DMS153 treated with DMSO at 0.1 percent for 48 hours (cell line): ENCODE measurements around the gene BBS2.
"Not testable (repeated sequence)": the region's sequence is repeated elsewhere in the genome, so short reads cannot be mapped to it uniquely, and the experiment has no call there.

Source experiments
- DNase-seq: peaks from one replicate; lab custom pipeline; 2025; ENCODE audit not compliant: unreplicated experiment; lab: John Stamatoyannopoulos, UW

The BBS2 gene

DNA sequence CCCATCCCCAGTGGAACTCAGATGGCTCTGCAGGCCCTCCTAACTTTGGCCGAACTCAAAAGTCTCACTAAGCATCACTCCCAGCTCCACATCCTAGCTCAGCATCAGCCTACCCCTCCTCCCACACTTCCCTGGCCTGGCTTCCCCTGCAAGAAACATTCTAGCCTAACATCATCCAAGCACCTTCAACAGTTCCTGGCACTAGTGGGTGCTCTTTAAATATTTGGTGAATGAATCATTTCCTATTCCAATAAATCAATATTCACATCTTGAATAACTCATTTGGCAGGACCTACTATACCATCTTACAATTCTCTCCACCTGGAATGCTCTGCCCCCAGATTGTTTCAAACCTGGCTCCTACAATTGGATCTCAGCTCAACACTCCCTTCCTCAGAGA lies 11.0 kb upstream of the BBS2 start:
- no peak for DNase-seq

DNA sequence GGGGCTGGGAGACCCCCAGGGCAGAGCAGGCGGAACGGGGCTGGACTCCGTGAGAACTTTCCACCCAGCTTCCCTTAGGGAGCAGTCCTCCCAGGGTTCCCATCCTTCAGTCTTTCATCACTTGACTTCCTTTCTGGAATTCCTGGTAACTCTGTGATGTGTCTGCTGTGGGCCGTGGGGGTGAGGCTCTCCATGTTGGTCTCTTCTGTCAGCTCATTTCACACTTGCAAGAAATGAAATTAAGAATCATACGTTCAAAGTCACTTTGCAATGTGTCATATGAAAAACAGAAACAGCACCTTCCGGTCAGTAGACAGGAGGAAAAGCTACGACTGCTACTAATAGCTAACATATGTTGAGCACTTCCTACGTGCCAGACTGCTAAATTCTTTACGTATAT lies 5.4 kb upstream of the BBS2 start:
- no peak for DNase-seq

DNA sequence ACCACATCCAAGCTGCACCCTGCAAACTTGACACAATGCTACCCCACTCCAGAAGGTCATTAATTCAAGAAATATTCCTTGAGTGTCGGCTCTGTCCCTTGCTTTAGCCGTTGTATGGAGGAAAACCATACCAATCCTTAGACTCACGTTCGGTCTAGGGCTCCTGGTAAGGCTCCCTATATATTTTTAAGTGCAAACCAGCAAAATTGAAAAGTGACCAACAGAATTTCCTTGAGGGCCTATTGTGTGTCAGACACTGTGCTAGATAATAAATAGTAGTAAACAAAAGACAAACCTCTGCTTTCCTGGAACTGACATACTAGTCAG lies 390 bp upstream of the BBS2 start:
- no peak for DNase-seq

DNA sequence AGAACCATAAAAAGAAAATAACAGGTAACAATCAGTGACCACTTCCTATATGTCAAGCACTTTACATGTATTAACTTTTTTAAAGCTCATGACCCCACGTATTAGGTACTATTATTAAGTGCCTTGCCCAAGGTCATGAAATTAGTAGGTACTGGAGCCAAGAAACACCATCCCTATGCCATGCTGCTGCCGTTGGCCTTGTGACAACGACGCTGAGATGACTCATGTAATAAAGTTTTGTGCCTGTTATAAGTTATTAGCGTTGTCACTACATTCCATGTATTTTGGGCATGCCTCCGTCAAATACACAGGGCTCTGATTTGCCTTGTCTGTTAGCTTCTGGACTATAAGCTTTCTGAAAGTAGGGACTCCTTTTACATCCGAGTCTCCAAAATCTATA lies 1.4 kb downstream of the BBS2 start:
- DNase-seq = no peak

DNA sequence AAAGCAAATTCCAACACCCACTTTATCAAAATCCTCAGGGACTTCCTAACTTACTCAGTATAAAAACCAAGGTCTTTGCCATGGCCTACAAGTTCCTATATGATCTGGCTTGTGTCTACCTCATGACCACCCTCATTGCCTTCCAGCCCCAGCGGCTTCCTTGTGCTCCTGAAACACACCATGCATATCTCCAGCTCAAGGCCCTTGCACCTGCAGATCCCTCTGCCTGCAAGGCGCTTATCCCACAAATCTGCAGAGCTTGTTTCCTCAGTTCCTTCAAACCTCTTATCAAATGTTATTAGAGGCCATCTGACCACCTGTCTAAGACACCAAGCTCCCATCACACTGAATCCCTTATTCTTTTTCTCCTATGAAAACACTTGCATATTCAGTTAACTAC lies 2.6 kb downstream of the BBS2 start:
- DNase-seq = no peak

DNA sequence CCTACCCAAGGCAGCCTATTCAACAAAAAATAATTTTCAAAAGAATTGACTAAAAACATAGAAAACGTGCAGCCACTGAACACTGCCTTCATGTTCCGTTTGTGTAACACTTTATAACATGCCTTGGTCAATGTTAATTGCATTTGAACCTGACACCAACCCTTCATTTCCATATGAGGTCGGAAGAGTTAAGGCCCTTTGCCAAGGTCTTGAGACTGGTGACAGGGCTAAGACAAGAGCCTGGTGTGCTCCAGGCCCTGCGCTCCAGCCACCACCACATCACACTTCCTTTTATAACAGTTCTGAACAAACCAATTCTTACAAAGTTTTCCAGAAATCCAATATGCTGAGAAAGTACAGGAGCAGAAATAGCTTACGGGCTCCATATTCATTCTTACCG lies 4.2 kb downstream of the BBS2 start:
- DNase-seq = no peak

DNA sequence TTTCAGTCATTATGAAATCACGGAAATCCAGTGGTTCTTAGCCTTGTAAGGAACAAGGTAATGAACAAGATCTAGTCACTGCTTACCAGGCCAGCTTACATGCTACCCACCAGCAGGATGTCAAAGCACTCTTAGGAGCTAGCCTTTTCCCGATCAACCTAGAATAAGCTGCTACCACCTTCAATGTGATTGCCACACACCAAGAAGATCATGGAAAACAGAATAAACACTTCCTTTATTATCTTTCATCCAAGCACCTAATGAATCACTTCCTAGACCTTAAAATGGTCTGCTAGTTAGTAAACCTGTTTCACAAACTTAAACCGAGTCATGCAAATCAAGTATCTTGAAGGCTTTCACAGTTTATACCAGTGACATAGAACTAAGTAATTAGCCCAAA lies 5.0 kb downstream of the BBS2 start:
- DNase-seq = no peak

DNA sequence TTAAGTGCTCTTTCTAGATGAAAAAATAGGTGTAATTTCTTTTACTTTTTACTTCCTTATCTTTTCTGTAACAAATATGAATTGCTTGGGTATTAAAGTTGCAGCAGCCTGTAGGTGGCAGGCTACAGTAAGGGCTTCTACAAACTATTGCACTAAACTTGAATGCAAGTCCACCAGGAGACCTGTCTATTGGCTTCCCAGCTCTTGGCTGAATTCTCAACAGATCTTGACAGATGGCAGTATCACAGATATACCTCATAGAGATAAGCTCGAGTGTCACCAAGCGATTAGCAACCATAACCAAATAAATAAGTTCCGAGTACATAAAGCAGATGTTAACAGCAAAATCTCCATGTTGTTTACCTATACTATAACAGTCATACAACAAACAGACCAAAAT lies 5.9 kb downstream of the BBS2 start:
- DNase-seq = peak; percentile 51

DNA sequence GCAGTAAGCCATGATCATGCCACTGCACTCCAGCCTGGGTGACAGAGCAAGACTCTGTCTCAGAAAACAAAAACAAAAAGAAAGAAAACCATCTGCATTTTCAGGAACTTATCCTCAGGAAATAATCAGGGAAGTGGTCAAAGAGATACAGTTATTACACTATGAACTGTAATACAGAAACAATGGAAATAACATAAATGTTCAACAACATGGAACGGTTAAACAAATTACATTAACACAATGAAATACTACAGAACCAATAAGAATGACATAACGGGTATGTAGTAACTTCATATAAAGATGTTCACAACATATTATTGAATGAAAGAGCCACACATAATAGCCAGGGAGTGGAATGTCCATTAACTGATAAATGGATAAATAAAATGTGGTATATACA lies 6.7 kb downstream of the BBS2 start:
- DNase-seq = no peak

DNA sequence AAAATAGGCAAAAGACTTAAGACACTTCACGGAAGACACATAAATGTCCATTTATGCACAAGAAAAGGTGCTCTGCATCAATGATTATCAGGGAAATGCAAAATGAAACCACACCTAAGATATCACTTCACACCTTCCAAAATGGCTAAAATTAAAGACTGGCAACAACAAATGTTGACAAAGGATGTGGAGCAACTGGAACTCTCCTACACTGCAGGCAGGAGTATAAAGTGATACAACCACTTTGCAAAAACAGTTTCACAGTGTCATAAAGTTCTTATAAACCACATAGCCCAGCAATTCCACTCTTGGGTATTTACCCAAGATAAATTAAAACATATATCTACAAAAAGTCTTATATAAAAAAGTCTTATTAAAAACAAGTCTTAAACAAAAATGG lies 7.8 kb downstream of the BBS2 start:
- no peak for DNase-seq

DNA sequence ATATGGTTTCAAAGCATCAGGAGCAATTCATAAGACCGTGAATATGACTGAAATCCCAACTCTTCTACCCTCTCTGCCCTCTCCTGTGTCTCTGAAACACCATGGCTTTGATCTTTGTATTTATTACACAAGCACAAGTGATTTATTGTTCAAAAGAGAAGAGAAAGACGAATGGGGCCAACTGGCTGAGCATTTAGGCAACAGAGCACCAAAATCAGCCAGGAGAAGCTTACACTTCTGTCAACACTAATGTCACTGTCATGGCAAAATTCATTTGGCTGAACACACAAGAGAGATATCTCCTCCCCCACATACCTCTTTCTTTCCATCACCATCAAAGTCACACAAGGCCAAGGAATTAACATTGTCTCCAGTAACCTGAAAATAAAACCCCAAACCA lies 9.3 kb downstream of the BBS2 start:
- no peak for DNase-seq

DNA sequence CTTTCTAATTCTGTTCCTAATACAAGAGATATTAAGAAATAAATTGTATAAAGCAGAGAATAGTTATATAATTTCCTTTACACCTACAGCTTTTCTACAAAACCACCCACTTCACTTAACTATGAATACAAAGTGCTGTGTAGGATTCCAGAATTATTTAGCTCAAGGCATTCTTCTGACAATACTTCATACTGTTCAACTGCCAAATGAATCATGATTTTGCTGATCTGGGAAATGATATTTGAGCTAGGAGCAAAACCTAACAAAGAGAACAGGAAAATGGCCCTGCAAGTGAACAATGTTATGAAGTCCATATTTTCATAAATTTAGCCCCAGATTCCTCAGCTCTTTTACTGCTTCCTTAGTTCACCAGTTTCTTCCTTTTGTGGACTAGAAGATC lies 12.9 kb downstream of the BBS2 start:
- no peak for DNase-seq

DNA sequence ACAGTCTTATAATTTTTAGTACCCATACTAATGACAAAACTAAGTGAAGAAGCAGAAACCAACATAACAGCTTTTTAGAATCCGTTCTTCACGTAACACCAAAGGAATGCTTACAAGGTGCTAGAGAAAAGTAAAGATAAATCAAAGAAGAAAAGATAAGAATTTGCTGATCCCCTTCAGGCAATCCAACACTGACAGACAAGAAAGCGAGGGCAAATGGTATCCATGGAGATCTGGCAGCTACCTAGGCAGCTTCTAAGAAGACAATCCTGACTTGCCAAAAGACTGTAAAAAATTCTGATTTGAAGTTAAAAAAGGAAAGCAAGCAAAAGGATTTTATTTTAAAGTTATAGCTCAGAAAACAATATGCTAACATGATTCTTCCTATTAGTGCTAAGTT lies 14.6 kb downstream of the BBS2 start:
- no peak for DNase-seq

DNA sequence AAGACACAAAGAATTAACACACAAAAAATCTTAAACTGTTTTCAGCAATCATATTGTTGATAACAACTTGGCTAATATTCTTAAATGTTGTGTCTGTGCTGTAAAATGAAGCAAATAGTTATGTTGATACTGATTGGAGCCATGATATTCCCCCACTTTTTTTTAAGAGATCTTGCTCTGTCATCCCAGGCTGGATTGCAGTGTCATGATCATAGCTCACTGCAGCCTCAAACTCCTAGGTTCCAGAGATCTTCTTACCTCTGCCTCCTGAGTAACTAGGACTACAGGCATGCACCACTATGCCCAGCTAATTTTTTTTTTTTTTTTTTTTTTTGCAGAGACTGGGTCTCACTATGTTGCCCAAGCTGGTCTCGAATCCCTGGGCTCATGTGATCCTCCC lies 26.0 kb downstream of the BBS2 start:
- no peak for DNase-seq

DNA sequence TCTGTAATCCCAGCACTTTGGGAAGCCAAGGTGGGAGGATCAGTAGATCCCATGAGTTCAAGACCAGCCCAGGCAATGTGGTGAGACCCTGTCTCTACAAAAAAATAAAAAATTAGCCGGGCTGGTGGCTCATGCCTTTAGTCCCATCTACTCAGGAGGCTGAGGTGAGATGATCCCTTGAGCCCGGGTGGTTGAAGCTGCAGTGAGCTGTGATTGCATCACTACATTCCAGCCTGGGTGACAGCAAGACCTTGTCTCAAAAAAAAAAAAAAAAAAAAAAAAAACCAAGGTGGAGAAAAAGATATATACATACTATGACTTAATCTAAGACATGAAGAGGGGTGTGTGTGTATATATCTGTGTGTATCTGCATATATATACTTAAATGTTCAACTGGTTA lies 26.7 kb downstream of the BBS2 start:
- DNase-seq = no peak

DNA sequence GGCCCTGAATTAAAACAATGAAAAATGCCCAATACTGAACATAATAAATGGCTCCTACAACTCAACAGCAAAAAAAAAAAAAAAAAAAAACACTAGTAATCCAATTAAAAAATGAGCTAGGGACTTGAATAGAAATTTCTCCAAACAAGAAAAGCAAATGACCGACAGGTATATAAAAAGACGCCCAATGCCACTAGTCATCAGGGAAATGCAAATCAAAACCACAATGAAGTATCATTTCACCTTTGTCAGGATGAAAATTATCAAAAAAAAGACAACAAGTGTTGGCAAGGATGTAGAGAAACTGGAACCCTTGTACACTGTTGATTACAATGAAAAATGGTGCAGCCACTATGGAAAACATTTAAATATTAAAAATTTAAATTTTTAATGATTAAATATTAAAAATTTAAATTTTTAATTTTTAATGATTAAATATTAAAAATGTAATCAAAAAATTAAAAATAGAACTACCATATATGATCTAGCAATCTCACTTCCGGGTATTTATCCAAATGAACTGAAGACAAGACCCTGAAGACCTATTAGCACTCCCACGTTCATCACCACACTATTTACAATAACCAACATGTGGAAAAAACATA lies 28.1 kb downstream of the BBS2 start:
- DNase-seq = no peak

DNA sequence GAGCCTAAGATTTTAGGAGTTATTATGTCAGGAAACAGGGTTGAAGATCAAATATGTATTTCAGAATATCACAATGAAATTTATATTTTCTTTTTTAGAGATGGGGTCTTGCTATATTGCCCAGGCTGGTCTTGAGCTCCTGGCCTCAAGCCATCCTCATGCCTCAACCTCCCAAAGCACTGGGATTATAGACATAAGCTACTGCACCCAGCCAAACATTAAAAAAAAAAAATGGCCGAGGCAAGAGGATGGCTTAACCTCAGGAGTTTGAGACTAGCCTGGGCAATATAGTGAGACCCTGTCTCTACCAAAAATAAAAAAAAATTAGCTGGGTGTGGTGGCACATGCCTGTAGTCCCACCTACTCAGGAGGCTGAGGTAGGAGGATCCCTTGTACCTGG lies 31.0 kb downstream of the BBS2 start:
- not testable (repeated sequence) for DNase-seq

DNA sequence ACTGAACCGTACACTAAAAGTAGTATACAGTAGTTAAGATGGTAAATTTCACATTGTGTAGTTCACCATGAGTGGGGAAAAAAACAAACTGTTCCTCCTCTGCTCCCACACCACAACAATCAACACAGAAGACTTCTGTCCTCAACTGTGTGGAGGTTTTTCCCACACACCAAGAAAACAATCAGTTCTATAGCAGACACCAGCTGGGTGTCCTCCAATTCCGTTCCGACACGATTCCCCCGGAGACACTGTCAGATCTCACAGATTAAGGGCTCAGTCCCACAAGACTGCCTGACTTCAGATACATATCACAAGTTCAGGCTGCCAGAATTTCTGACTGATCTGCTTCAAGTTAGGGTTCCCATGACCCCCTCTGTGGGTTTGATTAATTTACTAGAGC lies 31.8 kb downstream of the BBS2 start:
- no peak for DNase-seq

DNA sequence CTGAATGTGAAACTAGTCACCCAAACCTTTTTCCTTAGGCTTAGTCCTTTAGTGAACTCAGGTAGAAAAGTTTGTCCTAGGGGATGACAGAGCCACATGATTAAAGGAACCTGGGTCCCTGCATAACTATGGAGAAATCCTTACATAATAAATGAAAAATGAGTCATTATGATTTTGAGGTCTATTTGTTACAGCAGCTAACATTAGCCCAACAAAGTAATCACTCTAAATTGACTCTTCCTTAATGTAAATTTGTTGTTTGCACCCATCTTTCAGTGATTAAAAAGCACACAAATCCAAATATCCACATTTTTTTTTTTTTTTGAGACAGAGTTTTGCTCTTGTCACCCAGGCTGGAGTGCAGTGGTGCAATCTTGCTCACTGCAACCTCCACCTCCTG lies 36.4 kb downstream of the BBS2 start:
- no peak for DNase-seq

DNA sequence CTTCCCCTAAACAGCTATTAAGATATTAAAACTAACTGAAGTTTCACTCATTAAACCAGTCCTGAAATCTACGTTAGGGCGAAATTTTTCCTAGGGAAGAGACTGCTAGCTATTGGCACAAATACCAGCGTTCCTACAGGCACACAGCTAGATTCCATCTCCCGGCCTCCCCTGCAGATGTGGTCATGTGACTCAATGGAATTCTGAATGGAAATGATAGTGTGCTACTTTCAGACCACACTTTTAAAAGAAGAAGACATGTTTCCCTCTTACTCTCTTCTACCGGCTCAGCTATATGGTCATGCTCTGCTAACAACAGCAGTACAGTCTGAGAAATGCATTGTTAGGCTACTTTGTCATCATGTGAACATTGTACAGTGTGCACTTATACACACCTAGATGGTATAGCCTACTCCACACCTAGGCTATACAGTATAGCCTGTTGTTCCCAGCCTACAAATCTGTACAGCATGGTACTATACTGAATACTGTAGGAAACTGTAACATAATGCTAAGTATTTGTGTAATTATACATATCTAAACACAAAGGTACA lies 37.1 kb downstream of the BBS2 start:
- no peak for DNase-seq

DNA sequence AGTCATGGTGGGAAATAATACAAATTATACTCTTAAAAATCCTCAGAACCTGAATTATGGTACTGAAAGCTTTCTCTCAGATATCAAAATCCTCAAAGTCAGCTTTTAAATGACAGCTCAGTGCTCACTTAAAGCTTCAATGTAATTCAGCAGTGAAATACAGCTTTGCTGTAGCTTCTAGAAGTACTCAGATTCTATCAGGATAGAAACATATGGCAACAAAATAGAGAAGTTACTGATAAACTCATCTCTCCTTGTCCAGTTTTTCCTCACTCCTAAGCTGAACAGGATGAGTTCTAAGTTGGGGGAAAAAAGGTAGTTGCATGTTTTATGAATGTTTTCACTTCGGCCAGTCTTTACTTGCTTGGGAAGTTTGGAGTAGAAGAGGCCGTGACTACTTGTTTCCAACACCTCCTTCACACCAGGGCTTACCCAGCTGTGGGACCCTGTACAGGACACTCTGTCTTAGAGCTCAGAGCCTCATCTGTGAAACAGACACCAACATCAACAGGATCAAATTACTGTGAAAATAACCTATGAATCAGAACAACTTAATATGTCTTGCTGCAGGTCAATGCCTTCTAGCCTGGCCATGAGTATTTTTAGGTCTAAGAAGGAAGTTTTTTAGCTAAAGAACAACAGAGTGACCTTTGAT lies 38.2 kb downstream of the BBS2 start:
- DNase-seq = no peak

DNA sequence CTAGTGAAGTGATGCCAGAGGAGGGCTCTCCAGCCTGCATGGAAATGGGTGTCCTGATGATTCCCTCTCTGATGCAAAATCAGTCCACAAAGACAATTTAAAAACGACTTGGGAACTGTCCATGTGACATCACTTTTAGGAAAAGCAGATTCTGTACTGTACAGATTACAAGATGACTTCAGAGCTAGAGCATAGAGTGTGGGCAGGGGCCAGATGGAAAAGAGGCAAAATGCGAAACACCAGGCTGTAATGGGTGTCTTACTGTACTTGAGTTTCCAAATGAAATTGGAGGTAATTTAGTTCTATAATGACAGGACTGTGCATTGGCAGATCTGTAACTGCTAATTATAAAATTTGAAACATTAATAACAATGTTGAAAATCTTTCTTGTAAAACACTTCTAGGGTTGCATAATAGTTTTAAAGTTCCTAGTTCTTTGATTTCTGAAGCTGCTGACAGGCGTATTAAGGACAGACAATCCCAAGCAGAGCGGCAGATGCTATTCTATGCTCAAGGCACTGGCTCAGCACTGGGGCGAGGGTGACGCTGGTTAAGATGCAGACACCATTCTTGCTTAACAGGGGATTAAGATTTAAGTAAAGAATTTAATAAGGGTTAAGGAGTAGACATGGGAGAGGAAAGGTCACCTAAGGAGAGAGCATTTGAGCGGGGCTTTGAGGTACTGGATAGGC lies 38.9 kb downstream of the BBS2 start:
- DNase-seq = no peak

DNA sequence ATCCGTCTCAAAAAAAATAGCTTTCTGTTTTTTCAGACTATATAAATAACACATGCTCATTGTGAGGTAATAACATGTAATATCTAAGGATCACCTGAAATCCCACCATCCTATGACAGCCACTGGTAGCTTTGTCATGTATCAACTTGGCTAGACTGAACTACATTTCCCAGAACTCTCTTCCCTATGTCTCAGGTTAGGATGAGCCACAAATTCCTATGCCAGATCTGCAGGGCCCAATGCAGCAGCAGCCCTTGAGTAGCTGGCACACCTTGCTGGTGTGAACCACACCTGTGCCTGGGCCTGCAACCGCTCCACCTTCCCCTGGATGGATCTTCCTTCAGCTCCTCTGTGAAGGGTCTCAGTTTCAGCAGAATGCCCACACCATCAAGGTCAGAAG lies 40.4 kb downstream of the BBS2 start:
- DNase-seq = no peak
